ENCODE results near the gene EPS8L3.
A peak's percentile ranks its signal among the peaks of the same experiment; 100 is the strongest.

EPS8L3 gene

DNA sequence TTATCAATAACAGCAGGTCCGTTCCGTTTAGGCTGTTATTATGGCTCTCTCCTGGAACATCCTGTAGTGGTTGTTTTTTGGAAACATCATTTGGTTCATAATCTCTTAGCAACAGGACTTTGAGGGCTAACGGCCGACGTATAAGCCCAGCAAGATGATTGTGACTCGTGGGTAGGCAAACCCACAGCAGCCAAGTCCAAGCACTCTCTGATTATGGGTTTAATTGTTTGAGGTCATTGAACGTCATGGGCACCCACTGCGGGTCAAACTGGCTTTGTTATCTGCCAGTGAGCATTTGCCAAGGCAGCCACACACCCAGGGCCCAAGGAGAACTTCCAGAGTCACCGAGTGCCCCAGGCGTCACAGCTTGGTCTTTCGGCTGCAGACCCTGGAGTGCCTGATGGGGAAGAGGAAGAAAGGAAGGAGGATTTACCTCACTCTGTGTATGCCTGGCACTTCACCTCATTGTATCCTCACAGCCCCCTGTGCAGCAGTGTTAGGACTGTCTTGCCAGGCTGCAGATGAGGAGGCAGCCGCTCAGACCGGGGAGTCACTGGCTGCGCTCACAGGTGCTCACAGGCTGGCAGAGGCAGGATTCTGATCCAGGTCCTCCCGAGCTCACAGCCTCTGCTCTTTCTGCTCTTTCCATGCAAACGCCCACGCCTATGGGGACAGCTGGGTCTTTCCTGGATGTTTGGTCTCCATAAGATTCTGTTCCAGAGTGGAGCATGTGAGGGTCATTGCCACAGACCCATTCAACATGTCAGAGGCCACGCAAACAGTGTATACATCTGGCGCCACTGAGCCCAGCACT is 30.8 kb upstream of the EPS8L3 start:
- TF ChIP-seq POLR2A (IDR thresholded peaks at IDR 0.05; ENCODE audit: extremely low read depth, insufficient read length) (no peak), MYC (IDR thresholded peaks at IDR 0.05; ENCODE audit: low read depth, low read length) (no peak), CTCF (IDR thresholded peaks at IDR 0.05; ENCODE audit: low read depth, low read length) (no peak)
- TF ChIP-seq, protein P1, sequence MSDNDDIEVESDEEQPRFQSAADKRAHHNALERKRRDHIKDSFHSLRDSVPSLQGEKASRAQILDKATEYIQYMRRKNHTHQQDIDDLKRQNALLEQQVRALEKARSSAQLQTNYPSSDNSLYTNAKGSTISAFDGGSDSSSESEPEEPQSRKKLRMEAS (IDR thresholded peaks at IDR 0.05; ENCODE audit: low read depth, low read length): no peak
- DNase-seq (ENCODE audit: low read depth): no peak
- no peak overlapping the region for H3K4me3 ChIP-seq (ENCODE audit: low read depth, low read length)

DNA sequence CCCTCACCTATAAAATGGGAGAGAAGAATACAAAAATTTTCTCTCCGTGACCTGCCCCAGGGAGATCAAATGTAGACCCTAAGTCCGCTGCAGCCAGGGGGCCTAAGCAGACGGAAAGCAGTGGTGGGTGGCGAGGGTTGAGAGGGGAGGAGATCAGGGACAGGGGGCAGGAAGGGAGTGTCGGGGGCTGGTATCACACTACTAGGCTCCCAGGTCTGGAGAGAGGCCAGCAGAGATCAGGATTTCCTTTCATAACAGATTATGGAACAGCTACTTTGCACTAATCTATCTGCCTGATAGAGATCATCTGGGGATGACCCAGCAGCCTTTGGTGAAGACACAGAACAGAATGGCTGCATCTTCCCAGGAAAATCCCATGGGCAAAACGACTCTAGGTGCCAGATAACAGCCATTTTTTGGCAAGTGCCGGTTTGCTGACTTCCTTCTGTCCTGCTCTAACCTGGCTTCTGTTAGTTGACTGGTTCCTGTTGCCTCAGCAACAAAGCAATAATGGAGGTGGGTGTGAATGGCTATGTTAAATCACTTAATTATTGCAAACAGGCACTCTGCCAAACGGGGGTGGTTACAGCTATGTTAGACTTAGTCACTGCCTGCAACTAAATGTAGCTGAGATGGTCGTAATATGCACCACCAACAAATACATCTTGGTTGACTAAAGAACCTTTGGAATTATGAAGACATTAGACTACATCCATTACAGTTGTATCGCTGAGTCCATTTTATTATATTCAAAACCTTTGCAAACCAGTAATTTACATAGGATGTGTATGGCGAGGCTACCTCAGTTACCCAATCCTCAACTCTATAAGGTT is 30.0 kb upstream of the EPS8L3 start:
- H3K4me3 ChIP-seq (ENCODE audit: low read depth, low read length): no peak overlapping the region
- peak; percentile 81 for DNase-seq (ENCODE audit: low read depth)
- TF ChIP-seq POLR2A (IDR thresholded peaks at IDR 0.05; ENCODE audit: extremely low read depth, insufficient read length): no peak
- TF ChIP-seq, protein P1 (IDR thresholded peaks at IDR 0.05; ENCODE audit: low read depth, low read length): 0 out of 2 replicates have a peak, but pooled peaks have one; percentile 12

GRCh38 chr1:109793089-109793485 is 29.4 kb upstream of the EPS8L3 start:
- no peak overlapping the region for H3K4me3 ChIP-seq (ENCODE audit: low read depth, low read length)
- DNase-seq (ENCODE audit: low read depth): no peak
- TF ChIP-seq, protein P1 (IDR thresholded peaks at IDR 0.05; ENCODE audit: low read depth, low read length): no peak
- no peak for TF ChIP-seq POLR2A (IDR thresholded peaks at IDR 0.05; ENCODE audit: extremely low read depth, insufficient read length)
- TF ChIP-seq CTCF (IDR thresholded peaks at IDR 0.05; ENCODE audit: low read depth, low read length): no peak
- TF ChIP-seq MYC (IDR thresholded peaks at IDR 0.05; ENCODE audit: low read depth, low read length): no peak

DNA sequence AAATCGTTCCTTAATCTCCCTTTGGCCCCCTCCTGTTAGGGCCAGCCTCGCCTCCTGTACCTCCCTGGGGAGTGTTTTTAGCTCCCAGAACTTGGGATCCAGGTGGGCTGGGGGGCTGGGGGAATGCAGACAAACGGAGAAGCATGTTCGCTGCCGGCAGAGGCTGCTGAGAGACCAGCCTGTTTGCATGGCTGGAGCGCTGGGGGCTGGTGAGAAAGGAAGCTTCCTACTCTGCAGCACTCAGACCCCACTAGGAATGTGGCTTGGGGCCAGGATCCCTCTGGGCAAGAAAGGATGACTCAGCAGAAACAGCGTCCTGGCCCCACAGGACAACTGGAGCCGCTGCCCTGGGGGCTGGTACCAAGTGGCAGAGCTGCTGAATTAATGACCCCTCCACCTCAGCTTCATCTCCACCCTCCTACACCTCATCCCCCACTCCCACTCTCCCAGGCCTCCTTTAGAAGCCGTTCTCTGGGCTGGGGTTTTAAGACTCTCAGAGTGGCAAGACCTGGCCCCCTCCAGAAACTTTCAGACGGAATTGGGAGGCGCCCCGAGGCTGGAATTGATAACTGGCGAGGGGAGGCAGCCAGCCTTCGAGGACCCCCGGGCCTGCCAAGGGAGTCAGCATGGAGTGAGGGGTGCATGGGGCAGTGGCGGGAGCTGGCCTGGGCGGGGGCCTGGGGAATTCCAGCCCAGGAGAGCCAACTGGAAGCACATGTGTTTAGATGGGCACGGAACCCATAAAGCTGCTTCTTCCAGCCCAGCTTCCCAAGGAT is 28.5 kb upstream of the EPS8L3 start:
- no peak for TF ChIP-seq CTCF (IDR thresholded peaks at IDR 0.05; ENCODE audit: low read depth, low read length)
- TF ChIP-seq MYC (IDR thresholded peaks at IDR 0.05; ENCODE audit: low read depth, low read length): no peak
- no peak for TF ChIP-seq POLR2A (IDR thresholded peaks at IDR 0.05; ENCODE audit: extremely low read depth, insufficient read length)
- TF ChIP-seq, protein P1 (IDR thresholded peaks at IDR 0.05; ENCODE audit: low read depth, low read length): no peak
- DNase-seq (ENCODE audit: low read depth): peak; percentile 68
- H3K4me3 ChIP-seq (ENCODE audit: low read depth, low read length): no peak overlapping the region

DNA sequence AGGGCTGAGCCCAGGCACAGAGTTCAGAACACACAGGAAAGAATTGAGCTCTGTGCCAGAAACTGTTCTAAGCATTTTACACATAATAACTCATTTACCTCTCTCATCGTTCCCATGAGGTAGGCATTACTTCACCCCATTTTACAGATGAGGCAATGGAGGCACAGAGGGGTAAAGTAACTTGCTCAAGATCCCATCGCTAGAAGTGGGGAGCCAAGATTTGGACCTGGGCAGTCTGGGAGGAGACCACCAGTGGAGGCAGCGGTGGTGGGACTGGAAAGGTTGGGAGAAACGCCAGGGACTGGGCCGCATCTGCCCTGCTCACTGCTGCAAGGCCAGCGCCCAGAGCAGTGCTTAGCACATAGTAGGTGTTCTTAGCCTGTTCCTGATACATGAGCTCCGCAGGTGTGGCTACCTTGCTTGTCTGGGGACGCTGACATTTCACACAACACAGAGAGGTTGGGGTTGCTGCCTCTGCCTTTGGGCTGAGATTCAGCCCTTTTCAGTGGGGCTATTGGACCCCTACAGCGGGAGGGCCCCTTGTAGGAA is 27.8 kb upstream of the EPS8L3 start:
- DNase-seq (ENCODE audit: low read depth): no peak
- H3K4me3 ChIP-seq (ENCODE audit: low read depth, low read length): no peak overlapping the region
- no peak for TF ChIP-seq POLR2A (IDR thresholded peaks at IDR 0.05; ENCODE audit: extremely low read depth, insufficient read length)
- TF ChIP-seq, protein P1 (IDR thresholded peaks at IDR 0.05; ENCODE audit: low read depth, low read length): no peak
- no peak for TF ChIP-seq CTCF (IDR thresholded peaks at IDR 0.05; ENCODE audit: low read depth, low read length)
- TF ChIP-seq MYC (IDR thresholded peaks at IDR 0.05; ENCODE audit: low read depth, low read length): no peak
